ENCODE results near the gene THPO.

DNA sequence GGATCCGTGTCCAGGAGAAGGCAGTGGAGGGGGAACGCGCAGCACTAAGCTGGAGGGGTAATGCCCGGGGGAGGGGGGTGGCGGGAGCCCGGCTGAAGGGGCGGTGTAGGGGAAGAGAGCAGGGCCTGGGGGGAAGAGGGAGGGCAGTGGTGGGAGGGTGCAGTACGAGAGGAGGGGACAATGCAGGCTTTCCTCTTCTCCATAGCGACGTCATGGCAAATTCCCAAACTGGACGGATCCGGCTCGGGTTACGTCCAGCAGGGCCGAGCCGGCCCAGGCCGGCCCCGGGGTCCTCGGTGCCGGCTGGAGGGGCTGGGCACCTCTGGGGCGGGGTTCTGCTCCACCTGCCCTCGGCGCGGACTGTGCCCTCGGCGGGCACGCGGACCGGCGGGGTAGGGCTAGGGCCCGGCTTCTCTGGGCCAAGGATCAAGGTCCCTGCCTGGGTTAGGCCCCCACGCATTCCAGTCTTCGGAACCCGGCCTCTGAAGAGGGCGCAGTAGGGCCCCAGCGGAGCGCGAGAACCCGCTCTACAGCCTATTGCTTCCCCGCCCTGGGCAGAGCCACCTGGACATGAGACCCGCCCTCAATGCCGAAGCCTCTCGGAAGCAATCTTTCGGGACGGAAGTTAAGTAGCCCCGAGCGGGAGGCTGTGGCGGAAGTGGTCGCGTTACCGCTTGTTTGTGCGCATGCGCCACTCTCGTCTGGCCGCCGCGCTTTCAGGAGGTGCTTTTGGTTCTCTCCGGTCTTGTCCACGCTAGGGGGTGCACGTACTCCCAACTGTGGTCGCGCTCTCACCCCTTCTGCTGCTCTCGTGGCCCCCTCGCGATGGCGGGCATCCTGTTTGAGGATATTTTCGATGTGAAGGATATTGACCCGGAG is 15.1 kb downstream of the THPO start:
- TF ChIP-seq, protein P1, sequence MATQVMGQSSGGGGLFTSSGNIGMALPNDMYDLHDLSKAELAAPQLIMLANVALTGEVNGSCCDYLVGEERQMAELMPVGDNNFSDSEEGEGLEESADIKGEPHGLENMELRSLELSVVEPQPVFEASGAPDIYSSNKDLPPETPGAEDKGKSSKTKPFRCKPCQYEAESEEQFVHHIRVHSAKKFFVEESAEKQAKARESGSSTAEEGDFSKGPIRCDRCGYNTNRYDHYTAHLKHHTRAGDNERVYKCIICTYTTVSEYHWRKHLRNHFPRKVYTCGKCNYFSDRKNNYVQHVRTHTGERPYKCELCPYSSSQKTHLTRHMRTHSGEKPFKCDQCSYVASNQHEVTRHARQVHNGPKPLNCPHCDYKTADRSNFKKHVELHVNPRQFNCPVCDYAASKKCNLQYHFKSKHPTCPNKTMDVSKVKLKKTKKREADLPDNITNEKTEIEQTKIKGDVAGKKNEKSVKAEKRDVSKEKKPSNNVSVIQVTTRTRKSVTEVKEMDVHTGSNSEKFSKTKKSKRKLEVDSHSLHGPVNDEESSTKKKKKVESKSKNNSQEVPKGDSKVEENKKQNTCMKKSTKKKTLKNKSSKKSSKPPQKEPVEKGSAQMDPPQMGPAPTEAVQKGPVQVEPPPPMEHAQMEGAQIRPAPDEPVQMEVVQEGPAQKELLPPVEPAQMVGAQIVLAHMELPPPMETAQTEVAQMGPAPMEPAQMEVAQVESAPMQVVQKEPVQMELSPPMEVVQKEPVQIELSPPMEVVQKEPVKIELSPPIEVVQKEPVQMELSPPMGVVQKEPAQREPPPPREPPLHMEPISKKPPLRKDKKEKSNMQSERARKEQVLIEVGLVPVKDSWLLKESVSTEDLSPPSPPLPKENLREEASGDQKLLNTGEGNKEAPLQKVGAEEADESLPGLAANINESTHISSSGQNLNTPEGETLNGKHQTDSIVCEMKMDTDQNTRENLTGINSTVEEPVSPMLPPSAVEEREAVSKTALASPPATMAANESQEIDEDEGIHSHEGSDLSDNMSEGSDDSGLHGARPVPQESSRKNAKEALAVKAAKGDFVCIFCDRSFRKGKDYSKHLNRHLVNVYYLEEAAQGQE (IDR thresholded peaks at IDR 0.05; ENCODE audit: borderline replicate concordance): peak; percentile 56
- TF ChIP-seq, protein P2, sequence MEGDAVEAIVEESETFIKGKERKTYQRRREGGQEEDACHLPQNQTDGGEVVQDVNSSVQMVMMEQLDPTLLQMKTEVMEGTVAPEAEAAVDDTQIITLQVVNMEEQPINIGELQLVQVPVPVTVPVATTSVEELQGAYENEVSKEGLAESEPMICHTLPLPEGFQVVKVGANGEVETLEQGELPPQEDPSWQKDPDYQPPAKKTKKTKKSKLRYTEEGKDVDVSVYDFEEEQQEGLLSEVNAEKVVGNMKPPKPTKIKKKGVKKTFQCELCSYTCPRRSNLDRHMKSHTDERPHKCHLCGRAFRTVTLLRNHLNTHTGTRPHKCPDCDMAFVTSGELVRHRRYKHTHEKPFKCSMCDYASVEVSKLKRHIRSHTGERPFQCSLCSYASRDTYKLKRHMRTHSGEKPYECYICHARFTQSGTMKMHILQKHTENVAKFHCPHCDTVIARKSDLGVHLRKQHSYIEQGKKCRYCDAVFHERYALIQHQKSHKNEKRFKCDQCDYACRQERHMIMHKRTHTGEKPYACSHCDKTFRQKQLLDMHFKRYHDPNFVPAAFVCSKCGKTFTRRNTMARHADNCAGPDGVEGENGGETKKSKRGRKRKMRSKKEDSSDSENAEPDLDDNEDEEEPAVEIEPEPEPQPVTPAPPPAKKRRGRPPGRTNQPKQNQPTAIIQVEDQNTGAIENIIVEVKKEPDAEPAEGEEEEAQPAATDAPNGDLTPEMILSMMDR (IDR thresholded peaks at IDR 0.05; ENCODE audit: poor library complexity, severe bottlenecking): peak; percentile 76
- TF ChIP-seq EP300 (conservative IDR thresholded peaks at IDR 0.05; ENCODE audit: poor library complexity, severe bottlenecking): no peak
- peak; percentile 67 for TF ChIP-seq MXI1 (conservative IDR thresholded peaks at IDR 0.05; ENCODE audit: poor library complexity, severe bottlenecking)
- no peak for TF ChIP-seq EZH2 (IDR thresholded peaks at IDR 0.05; ENCODE audit: borderline replicate concordance, insufficient read depth, low read length, poor library complexity, severe bottlenecking)
- peak; percentile 74 for TF ChIP-seq POLR2AphosphoS5 (IDR thresholded peaks at IDR 0.05)
